Gastroesophageal sphincter (tissue), 3 donors: Measurements from ENCODE around the gene LETM1.

Experiments
- CTCF ChIP-seq, 4 experiments: fragments of 200-600 bp in 2 of 4; fragments of 450-650 bp in 2 of 4; sonication (generic) in 1 of 4; IDR thresholded peaks; one replicate each; pipeline ENCODE4 v1.5.1; 2017 to 2019; ENCODE audit warnings: antibody characterized with exemption in 4 of 4, mild to moderate bottlenecking in 2 of 4, moderate library complexity in 2 of 4
- EP300 ChIP-seq: sonication (generic); formaldehyde crosslinking; IDR thresholded peaks from one replicate; pipeline ENCODE4 v1.6.1; 2017; ENCODE audit warnings: antibody characterized with exemption, mild to moderate bottlenecking

- no peak for TF ChIP-seq CTCF (IDR thresholded peaks at IDR 0.05)
- no peak for TF ChIP-seq EP300
These were observed 14.6 kb downstream of the LETM1 start for GRCh38 chr4:1841201-1841886.
